DND-41 (cell line): Measurements from ENCODE around the gene ACTRT1.

ENCODE experiments used
- EZH2 ChIP-seq: IDR thresholded peaks from 3 replicates; pipeline ENCODE4 v1.6.1; 2012; ENCODE audit warnings: borderline replicate concordance, low read depth, mild to moderate bottlenecking, moderate library complexity, low read length, inconsistent platforms; ENCODE audit not compliant: severe bottlenecking
- TF ChIP-seq, protein P1 (sequence below): IDR thresholded peaks from 2 replicates; pipeline ENCODE4 v1.5.1; 2012; ENCODE audit warnings: borderline replicate concordance, low read length, moderate library complexity, mild to moderate bottlenecking; ENCODE audit not compliant: poor library complexity, severe bottlenecking; ENCODE audit errors: extremely low read depth

DNA sequence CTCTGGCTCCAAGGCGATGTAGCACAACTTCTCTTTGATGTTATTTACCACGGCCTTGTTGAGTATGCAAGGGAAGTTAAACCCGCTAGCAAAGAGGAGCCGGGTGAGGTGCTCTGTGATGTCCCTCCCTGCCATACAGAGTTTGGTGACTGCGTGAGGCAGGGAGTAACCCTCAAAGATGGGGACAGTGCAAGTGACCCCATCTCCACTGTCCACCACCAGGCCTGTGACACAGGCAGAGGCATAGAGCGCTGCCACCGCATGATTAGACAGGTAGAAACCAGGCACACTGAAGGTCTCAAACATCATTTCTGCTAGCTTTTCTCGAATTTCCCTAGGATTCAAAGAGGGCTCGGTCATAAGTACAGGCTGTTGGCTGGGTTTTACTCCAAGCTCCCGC, 677 bp downstream of the ACTRT1 start:
- TF ChIP-seq EZH2 = no peak
- TF ChIP-seq, protein P1, sequence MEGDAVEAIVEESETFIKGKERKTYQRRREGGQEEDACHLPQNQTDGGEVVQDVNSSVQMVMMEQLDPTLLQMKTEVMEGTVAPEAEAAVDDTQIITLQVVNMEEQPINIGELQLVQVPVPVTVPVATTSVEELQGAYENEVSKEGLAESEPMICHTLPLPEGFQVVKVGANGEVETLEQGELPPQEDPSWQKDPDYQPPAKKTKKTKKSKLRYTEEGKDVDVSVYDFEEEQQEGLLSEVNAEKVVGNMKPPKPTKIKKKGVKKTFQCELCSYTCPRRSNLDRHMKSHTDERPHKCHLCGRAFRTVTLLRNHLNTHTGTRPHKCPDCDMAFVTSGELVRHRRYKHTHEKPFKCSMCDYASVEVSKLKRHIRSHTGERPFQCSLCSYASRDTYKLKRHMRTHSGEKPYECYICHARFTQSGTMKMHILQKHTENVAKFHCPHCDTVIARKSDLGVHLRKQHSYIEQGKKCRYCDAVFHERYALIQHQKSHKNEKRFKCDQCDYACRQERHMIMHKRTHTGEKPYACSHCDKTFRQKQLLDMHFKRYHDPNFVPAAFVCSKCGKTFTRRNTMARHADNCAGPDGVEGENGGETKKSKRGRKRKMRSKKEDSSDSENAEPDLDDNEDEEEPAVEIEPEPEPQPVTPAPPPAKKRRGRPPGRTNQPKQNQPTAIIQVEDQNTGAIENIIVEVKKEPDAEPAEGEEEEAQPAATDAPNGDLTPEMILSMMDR = no peak
